Measurements from ENCODE around the gene C1QTNF8.
"Not testable (repeated sequence)": the region's sequence is repeated elsewhere in the genome, so short reads cannot be mapped to it uniquely, and the experiment has no call there.

C1QTNF8 gene

DNA sequence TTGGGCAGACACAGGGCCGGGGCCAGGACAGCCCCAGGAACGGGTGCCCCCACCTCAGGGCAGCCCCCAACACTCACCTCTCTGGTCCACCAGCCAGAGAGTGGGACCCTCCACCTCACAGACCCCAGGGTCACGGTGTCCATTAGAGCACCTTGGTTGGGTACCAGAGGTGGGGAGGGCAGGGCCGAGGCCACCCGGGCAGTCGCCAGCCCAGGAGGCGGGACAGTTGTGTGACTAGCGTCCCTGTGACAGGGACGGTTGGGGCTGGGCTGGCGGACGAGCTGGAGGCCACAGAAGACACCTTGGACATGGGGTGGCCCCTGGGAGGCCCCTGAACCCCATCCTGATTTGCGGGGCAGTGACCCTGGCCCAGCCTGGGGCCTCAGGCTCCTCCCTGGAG, 11.7 kb upstream of the C1QTNF8 start:
- no peak for DNase-seq

DNA sequence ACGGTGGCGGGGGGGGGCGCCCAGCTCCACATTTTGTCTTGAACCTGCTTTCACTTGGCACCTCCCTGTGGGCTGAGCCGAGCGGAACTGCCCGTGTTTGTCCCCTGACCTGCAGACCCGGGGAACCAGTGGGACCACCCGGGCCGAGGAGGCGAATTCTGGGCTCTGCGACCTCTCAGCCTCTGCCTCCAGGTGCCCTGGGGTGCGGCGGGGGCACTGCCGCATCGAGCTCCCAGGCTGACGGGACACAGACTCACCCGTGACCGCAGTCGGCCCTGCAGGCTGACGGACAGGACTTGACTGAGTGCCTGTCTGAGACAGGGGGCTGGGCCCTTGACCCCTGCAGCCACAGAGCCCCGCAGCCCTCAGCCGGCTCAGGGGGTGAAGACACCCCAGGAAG, 11.1 kb upstream of the C1QTNF8 start:
- DNase-seq = no peak

DNA sequence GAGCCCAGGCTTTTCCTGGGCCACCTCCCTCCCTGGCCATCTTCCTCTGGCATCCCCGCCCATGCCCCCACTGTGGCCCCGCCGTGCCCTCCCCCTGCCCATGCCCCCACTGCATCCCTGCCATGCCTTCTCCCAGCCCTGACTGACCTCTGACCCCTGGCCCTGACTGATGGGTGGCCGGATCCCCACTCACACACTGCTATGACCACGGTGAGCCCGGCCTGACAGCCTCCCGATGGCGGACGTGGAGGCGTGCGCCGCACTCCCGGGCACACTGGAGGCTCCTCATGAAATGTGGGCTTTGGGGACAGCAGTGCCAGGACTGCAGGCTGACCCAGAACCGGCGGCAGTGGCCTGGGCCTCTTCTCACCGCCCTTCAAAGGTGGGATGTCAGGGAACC, 10.6 kb upstream of the C1QTNF8 start:
- no peak for DNase-seq

DNA sequence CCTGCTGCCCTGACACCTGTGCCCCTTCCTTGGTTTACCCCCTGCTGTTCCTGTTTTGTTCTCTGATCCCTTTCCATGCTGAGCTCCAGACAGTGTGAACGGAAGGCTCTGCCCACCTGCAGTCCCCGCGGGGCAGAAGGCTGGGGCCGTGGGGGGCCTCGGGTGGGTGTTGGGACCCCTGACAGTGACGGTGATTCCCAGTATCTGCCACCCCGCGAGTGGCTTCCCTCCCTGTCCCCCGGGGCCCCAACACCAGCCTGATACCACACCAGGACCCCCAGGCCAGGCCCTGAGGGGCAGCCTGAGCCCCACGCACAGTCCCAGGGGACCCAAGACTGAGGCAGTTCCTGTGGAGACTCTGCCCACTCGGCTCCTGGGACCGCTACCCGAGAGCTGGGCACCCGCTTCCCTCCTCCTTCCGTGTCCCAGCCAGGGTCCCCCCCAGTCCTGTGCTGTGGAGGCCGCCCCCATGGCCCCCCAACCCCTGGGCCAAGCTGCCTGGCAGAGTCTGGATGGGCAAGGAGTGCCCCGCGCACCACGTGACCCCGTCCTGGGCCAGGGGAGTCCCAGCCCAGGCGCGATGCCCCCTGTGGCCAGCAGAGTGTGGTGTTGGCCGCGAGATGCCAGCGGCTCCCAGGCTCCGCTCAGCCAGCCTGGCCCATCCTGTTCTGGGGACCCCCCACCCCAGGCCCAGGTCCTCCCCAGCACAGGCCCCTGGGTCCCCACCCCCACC, 10.0 kb upstream of the C1QTNF8 start:
- DNase-seq = peak; percentile 24 to 26

DNA sequence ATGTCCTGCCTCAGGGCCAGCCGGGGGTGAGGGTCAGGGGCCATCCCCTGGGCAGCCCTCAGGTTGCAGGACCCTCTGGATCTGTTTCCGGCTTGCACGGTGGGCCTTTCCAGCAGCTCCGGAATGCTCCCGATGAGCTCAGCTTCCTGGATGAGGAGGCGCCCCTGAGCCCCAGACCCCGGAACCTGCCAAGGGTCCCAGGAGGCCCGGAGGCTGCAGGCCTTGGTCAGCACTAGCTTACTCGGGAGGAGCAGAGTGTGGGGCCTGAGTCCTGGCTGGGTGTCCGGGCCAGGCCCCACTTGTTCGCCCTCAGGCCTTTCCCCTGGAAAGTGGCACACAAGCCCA, 7.6 kb upstream of the C1QTNF8 start:
- no peak for DNase-seq

DNA sequence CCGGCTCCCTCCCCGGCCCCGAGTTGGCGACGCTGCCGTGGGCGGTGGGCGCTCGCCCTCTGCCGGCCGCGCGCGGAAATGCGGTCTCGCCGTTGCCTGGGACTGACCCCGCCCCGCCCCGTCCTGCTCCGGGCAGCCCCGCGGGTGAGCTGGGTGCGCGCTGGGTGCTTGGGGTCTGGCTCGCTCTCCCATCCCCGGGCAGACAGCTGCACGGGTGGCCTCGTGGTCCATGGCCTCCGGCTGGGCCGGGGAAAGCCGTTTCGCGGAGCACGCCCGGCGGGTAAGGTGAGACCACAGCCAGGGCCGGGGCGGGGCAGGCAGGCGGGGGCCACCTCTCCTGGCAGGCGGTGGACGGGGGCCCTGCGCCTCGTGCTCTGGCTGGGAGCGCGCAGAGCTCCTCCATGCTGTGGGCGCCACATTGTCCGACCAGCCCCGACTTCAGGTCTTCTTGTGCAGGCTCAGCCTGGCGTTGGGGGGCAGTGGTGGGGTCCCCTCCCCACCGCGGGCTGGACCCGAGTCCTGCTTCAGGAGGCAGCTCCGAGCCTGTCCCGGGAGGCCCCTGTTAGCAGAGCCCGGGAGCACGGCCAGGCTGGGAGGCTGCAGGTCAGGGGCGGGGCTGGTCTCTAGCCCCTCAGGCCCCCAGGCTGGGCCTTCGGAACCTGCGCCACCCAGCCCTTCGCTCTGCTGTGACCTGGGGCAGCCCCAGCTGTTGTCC, 7.0 kb upstream of the C1QTNF8 start:
- peak; percentile 64 to 69 for DNase-seq

DNA sequence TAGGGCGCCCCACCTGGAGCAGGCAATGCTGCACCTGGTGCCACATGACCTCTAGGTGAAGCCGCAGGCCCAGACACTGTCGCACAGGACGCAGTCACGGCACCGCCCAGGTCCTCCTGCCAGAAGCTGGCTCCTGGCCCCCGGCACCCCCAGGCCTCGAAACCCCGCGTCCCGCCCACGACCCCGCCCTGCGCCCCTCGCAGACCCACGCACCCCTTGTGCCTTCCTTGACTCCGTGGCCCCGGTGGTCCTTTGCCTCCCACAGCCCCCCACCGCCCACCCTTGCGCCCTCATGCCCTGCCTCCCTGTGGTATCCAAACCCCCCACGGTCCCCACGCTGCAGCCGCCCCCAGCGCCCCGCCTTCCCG, 6.3 kb upstream of the C1QTNF8 start:
- DNase-seq = no peak

DNA sequence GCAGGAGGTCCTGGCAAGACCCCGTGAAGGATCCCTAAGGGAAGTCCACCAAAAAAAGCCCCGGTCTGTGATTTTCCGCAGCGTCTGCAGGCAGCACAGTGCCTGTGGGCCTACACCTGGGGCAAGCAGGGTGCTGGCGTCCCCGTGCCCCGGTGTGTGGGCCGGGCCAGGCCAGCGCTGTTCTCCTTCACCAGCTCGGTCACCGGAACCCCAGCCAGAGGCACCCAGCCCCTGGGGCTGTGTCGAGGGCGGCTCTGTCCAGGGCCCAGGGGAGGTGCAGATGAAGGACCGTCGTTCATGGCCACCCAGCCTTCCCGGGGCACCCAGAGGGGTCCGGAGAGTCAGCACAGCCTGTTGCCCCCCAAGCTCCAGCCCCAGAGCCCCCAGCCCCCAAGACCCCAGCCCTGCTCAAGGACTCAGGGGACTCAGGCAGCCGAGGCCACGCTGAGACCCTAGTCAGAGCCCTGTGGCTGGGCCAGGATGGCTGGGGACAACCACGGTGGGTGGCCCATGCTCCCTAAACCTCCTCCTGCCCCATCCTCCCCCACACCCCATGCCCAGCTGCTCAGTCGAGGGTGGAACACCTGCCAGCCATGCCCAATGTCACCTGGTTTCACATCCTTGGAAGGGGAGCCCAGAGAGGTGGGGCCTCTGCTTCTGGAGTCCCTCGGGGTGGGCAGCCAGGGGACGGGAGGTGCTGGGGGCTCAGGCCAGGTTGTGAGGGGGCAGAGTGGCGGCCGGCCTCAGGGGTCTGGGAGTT, 5.7 kb upstream of the C1QTNF8 start:
- no peak for DNase-seq

DNA sequence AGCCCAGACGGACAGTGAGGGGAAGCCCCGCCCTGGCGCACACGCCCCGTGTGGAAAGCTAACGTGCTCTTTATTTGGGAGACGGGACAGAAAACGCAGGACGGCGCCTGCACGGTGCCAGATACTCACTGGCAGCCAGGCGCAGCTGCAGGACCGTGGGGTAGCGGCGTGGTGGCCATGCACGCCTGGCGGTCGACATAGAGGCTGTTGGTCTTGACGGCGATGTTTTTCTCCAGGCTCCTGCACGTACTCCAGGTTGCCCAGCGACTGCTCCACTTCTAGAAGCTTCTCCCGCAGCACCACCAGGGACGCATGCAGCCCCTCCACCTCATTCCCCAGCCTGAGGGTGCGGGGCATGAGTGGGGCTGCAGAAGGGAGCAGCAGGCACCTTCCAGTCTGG, 5.1 kb upstream of the C1QTNF8 start:
- DNase-seq = no peak

DNA sequence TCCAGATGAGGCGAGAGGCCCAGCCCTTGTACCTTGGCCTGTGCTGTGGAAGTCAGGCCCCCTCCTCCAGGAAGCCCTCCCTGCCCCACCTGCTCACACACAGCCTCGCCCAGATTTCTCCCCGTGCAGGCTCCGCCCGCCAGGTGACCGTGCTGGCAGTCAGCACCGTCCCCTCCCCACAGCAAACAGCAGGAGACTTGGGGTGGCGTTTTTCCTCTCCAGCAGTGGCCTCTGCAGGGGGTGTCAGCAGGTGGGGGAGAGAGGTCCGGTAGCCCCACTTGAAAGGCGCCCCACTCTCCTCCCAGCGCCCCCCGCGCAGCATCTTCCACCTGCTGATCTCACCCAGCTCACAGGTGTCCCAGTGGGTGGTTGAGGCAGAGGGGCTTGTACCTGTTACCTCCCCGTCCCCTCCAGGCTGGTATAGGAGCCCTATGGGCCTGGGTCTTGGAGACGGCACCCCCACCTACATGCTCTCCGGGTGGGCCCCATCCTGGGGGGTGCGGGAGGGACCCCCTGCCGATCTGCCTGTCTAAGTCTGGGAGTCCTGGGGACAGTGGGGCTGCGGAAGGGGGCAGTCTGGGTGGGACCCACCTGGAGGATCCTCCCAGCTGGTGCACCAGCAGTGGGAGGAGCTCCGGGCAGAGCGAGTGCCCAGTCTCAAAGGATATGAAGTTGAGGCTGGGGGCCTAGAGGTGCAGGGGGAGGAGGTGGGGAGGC, 4.2 kb upstream of the C1QTNF8 start:
- DNase-seq = no peak

DNA sequence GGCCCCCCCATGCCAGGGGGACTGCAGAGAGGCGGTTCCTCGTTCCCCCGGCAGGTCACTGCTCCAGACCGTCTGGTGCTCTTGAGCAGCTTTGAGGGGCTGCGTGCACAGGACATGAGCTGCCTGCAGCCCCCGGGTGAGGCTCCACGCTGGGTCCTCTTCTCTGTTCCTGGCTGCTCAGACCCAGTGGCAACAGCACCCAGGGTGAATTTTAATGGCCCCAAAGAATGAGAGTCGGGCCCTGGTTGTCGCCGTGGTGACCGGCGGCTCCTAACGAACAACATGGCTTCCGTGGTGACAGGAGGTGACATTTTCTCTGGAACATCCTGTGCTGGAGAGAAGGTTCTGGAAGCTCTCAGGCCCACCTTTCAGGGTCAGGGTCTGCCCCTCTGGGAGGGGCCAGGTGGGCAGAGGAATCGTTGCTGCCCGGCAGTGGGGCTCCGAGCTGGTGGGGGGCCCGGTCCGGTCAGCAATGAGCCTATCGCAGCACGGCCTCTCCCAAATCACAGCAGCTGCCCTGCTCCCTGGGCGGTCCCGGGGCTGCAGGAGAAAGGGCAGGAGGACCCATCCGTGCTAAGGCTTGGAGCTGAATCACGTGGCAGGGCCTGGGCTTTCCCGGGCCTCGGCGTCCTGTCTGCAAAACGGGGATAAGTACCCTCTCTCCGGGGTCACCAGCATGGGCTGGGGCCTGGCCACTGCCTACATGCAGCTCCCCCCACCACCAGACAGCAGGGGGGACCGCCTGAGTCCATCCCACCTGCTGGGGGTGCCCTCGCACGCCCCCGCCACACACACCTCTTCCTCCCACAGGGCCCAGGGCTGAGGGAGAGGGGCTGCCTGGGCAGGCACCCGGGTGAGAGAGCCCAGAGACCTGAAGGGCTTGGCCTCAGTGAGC, 3.4 kb upstream of the C1QTNF8 start:
- DNase-seq = no peak

DNA sequence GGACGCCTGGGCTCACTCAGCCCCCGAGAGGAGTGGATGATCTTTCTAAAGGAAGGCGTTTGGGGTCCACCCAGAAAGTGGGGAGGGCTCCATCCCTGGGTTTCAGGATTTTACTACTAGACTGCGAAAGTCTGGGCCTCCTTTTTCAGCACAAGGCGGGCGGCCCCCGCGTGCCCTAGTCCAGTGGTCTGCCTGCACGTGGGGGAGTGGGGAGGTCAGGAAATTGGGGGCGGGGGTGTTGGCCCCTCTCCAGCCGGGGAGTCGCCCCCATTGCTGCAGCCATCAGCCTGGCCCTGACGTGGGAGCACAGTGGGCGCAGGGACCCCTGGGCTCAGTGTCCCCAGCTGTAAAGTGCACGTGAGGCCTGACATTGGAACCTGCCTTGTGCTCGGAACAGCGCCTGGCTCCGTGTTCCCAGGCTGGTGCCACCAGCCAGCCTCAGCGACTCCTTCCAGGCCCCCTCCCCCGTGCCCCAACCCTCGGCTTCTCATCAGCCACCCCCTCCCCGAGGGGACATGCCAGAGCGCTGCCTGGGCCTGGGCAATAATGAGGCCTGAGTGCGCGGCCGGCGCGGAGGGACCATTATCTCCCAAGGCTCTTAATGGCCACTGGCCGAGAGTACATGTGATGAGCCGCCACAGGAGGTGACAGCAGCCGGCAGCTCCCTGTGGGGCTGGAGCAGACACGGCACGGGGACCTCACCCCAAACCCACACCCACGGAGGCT, 2.4 kb upstream of the C1QTNF8 start:
- no peak for DNase-seq

DNA sequence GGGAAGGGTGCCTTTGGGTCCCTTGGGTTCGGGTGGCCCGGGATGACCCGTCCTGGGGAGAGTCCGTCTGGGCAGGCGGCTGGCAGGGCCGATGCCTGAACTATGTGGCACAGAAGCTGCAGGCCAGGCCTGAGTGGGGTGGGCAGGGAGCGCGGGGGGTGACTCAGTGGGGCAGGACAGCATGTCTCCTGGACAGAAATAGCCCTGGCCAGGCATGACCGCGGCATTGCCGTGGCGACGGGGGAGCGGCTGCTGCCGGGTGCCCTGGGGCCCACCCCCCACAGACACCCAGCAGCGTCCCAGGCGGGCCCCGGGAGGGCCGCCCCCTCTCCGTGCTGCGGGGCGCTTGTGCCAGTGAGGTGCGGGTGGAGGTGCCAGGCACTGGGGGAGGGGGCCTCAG, 1.8 kb upstream of the C1QTNF8 start:
- DNase-seq = no peak

DNA sequence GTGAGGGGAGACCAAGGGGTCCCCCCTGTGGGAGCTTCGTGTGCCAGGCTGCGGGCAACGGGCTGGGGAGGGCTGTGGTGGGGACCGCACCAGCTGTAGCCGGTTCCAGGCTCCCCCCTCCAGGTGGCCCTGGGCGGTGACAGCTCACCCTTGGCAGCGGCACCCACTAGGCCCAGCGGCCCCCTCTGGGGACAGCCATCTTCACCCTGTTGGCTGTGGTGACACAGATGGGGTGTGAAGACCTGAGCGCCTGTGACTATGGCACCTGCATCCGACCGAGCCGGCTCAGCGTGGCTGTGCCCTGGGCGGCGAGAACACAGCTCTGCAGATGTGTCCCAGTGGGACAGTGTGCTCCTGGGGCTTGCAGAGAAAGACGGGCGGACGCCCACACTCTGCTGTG, 1.1 kb upstream of the C1QTNF8 start:
- no peak for DNase-seq

DNA sequence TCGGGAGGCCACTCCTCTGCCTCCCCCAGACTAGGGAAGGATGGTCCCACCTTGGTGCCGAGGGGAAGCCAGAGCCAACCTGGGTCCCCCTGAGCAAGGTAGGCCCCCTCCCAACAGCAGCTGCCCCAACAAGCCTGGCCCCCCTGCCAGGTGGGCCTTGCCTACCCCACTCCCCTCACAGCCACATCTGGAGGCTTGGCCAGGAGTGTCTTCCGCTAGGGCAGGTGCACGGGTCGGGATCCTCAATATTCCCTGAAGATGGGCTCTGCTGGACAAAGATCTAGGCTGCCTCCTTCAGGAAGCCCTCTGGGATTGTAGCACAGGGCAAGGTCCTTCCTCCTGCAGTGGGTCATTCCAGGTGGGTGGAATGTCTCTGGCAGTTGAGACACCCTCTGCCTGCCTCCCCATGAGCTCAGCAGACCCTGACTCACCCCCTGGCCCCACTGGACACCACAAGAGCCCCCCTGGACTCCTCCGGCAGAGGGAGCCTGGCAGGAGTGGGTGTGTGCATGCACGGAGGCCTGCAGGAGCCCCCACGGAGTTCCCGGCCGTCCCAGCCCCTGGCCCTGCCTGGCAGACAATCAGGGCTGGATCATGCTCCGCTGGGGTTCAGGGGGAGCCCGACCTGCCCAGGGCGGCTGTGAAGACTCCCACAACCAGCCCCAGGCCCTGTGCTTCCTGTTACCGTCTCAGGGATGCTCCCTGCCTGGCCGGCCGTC, 435 bp downstream of the C1QTNF8 start:
- no peak for DNase-seq

DNA sequence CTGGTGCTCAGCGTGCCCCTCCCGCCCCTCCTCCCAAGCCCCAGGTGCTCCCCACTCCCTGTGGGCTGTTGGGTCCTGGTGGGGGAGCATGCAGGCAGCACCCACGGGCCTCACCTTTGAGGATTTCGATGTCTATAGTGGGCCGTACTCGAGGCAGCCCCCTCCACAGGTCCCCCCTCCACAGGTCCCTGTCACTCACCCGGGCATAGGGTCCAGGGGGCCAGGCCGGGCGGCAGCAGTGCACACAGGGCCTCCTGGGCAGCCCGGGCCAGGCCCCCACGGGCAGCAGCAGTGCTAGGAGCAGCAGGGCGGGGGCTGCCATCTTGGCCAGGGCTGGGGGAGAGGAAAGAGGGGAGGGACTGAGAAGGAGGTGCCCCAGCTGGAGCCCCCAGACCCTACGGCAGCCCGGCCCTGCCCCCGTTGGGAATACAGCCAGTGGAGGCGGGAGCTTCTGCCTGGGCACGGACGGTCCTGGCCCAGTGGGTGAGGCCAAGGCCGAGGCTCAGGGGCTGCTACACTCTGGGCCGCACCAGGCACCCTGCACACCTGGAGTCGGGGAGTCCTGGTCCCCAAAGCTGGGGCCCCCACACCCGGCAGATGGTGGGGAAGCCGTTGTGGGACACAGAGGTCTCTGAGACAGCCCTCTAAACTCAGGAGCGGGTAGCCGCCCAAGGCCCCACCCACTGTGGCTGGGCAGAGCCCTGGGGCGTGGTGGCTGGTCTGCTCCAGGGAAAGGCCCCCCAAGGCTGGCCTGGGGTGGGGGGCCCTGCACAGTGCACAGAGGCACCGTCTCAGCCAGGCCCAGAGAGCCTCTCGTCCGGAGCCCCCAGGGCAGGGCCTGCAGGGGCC, 1.2 kb downstream of the C1QTNF8 start:
- no peak for DNase-seq

DNA sequence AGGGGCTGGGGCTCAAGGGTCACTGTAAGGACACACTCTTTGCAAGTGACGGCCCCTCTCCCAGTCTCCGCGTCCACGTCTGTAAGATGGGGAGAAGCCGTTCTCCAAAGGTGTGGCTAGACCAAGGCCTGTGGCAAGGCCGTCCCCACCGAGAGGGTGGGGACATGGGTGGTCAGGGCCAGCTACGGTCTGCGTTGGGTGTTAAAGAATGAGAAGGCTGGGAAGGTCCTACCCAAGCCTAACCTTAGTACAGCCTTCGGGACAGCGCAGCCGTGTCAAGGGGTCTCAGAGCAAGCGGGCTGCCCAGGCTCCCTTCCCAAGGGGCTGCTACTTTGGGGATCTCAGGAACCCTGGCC, 1.9 kb downstream of the C1QTNF8 start:
- no peak for DNase-seq

DNA sequence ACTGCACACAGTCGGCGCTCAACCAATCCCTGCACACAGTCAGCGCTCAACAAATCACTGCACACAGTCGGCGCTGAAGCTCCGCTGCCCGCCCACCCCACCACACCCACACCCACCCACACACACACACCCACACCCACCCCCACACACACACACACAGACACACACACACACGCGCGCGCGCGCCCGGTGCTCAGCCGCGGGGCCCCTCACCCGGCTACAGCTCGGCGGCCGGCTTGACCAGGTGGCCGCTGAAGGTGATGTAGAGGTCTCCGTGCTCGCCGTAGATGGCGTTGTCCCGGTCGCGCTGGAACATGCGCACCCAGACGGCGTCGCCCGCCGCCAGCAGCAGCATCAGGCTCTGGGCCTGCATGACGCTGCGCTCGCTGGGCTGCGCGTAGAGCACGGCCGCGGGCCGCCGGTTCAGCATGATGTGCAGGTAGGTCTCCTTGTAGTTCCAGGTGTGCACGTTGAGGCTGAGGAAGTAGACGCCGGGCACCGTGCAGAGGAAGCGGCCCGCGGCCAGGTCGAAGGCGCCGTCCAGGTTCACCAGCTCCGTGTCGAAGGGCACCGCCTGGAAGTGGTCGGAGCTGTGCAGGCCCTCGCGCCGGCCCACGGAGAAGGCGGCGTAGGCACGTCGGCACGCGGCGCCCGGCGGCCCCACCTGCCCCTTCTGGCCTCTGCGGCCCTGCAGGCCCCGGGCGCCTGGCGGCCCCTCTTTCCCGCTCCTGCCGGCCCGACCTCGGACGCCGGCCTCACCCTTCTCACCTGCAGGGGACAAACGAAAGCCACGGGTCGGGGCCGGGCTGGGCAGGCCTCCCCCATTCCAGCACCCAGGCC, 2.5 kb downstream of the C1QTNF8 start:
- peak in 1 of 2 donors; percentile 2 for DNase-seq

DNA sequence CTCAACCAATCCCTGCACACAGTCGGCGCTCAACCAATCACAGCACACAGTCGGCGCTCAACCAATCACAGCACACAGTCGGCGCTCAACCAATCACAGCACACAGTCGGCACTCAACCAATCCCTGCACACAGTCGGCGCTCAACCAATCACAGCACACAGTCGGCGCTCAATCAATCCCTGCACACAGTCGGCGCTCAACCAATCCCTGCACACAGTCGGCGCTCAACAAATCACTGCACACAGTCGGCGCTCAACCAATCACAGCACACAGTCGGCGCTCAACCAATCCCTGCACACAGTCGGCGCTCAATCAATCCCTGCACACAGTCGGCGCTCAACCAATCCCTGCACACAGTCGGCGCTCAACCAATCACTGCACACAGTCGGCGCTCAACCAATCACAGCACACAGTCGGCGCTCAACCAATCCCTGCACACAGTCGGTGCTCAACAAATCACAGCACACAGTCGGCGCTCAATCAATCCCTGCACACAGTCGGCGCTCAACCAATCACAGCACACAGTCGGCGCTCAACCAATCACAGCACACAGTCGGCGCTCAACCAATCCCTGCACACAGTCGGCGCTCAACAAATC, 3.3 kb downstream of the C1QTNF8 start:
- DNase-seq = not testable (repeated sequence)

Data from CD4-positive, alpha-beta T cell treated with Interleukin-4 for 1 hour (primary cell).